Hepatocyte (in vitro differentiated cells): ENCODE results near the gene LCE4A.

Experiments used
- CTCF ChIP-seq: fragments of 200-600 bp; sonication (generic); IDR thresholded peaks from 2 replicates; pipeline ENCODE4 v1.5.1; 2016; ENCODE audit warnings: antibody characterized with exemption, mild to moderate bottlenecking; ENCODE audit not compliant: poor library complexity
- EZH2 ChIP-seq: fragments of 200-600 bp; sonication (generic); IDR thresholded peaks from 2 replicates; pipeline ENCODE4 v1.6.1; 2016; ENCODE audit warnings: antibody characterized with exemption, mild to moderate bottlenecking, borderline replicate concordance

- no peak for TF ChIP-seq CTCF
- TF ChIP-seq EZH2: no peak
Measured at GRCh38 chr1:152757747-152758146, 49.8 kb downstream of the LCE4A start, which contains the start of gene KPRP.
